ENCODE measurements around the gene SPACDR. TPM values are rescaled to one million over a fixed set of nuclear protein-coding genes. Genes with fewer than 3 reads are reported as not detected.

Gene SPACDR
- total and polyA plus RNA-seq, 2 donors (not counting 1 experiment from before 2014, with no cell fraction given) = 2.1 to 3.7 TPM

DNA sequence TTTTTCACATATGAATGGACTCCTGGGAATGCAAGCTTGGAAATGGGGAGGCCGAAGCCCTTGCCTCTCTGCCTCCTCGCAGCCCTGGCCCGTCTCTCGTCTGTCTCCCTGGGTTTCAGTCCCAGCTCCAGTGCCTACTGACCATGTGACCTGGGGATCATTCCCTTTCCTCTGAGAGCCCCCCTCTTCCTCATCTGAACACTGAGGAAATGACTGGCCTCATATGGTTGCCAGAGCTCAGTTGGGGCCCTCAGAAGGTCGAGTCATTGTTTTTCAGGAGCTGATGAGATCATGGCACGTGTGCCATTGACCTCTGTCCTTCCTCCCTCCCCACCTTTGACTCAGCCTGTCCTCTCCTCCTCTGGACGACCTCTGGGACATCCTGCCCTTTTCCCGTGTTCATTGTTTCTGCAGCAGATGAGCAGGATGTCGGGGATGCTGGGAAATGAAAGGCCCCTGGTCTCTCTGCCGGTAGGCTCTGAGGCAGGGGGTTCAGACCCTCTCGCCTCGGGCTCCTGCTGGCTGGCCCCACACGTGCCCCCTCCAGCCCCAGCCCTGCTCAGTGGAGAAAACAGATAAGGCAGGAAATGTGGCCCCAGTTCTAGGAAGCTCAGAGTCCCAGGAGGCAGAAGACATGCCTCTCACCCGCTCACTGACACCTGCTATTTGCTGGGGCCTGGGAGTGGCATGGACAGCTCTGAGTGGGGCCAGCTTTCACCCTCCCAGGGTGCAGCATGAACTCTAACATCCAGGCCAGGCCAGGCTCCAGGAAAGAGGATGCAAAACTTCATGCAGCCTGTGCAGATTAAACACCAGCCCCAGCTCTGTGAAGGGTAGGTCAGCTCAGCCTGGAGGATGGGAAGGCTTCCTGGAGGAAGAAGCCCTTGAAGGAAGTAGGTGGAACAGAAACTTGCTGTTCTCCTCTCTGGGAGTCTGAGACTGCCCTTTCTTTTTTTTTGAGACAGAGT, 19.5 kb downstream of the SPACDR start:
- Histone ChIP-seq H3K79me2 (ENCODE audit: control insufficient read depth, insufficient read depth, low read length) (no peaks in the 10 kb centered on the region), H3K36me3 (replicated peaks in 1 of 2; ENCODE audit: control extremely low read depth in 1 of 2, control insufficient read depth in 1 of 2, extremely low read depth in 1 of 2, insufficient read depth in 2 of 2, low read length in 1 of 2) (no peaks in the 10 kb centered on the region), H3K4me2 (replicated peaks; ENCODE audit: low read depth, low read length, poor library complexity, severe bottlenecking) (peak overlapping the region; percentile 55), H3K9ac (ENCODE audit: low read length) (no peak overlapping the region), H3K27ac (ENCODE audit: low read length in 2 of 2) (peak overlapping the region; percentile 30 to 51), H4K20me1 (ENCODE audit: control insufficient read depth, insufficient read depth, low read length, poor library complexity, severe bottlenecking) (no peaks in the 10 kb centered on the region), H3K4me1 (ENCODE audit: control insufficient read depth in 2 of 2, insufficient read depth in 2 of 2, low read length in 2 of 2) (peaks cover 15 to 22% of the 10 kb centered on the region in 2 donors), H3K9me3 (ENCODE audit: control extremely low read depth in 1 of 3, control insufficient read depth in 2 of 3, insufficient read depth in 1 of 3, low read length in 2 of 3) (no peaks in the 10 kb centered on the region), H3K4me3 (ENCODE audit: control extremely low read depth in 1 of 5, extremely low read depth in 1 of 5, insufficient read depth in 1 of 5, low read depth in 2 of 5, low read length in 4 of 5) (no peak overlapping the region), H3K27me3 (replicated peaks in 1 of 4; ENCODE audit: control extremely low read depth in 1 of 4, control insufficient read depth in 3 of 4, insufficient read depth in 4 of 4, low read length in 3 of 4) (no peaks in the 10 kb centered on the region), H2AFZ (ENCODE audit: insufficient read depth, low read depth, low read length, poor library complexity, severe bottlenecking) (peak overlapping the region; percentile 73)
- ATAC-seq (ENCODE audit: low read depth) = peak; percentile 47
- intact Hi-C loops (cut with micrococcal nuclease) = no loop called here
- H3K4me1 Mint-ChIP-seq = peaks cover 15% of the 10 kb centered on the region
- no peaks in the 10 kb centered on the region for H3K9me3 Mint-ChIP-seq (ENCODE audit: insufficient read depth)
- POLR2A ChIA-PET = interaction anchor here (0.6 to 1.2 kb wide), 3 partner anchors 16 to 169 kb away, joined by 3 to 4 read pairs (median 3); partner anchors contain the start of gene ZCWPW1
- TF ChIP-seq, protein P1, sequence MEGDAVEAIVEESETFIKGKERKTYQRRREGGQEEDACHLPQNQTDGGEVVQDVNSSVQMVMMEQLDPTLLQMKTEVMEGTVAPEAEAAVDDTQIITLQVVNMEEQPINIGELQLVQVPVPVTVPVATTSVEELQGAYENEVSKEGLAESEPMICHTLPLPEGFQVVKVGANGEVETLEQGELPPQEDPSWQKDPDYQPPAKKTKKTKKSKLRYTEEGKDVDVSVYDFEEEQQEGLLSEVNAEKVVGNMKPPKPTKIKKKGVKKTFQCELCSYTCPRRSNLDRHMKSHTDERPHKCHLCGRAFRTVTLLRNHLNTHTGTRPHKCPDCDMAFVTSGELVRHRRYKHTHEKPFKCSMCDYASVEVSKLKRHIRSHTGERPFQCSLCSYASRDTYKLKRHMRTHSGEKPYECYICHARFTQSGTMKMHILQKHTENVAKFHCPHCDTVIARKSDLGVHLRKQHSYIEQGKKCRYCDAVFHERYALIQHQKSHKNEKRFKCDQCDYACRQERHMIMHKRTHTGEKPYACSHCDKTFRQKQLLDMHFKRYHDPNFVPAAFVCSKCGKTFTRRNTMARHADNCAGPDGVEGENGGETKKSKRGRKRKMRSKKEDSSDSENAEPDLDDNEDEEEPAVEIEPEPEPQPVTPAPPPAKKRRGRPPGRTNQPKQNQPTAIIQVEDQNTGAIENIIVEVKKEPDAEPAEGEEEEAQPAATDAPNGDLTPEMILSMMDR (IDR thresholded peaks at IDR 0.05) = no peak
- no peak for TF ChIP-seq EZH2 (IDR thresholded peaks at IDR 0.05; ENCODE audit: borderline replicate concordance, insufficient read depth, low read depth, low read length, poor library complexity, severe bottlenecking)
- no peak overlapping the region for H3K4me3 Mint-ChIP-seq
- WGBS (ENCODE audit: insufficient coverage) = 43% methylated on average over 9 of the region's 14 CpGs
- H3K27me3 Mint-ChIP-seq = no peaks in the 10 kb centered on the region
- no peak for DNase-seq
- CTCF ChIA-PET = interaction anchor here (1.0 to 4.7 kb wide), 7 partner anchors 8 to 119 kb away, joined by 3 to 26 read pairs (median 4); partner anchors contain the start of gene PPP1R35
- H3K27ac Mint-ChIP-seq = peak overlapping the region; percentile 77
